HFFc6 (cell line): Measurements from ENCODE around the gene KNL1. TPM values are rescaled to one million over a fixed set of nuclear protein-coding genes. Genes with fewer than 3 reads are reported as not detected.

Experiments used
- DNase-seq: peaks from one replicate; pipeline ENCODE4 v3.0.0-alpha.2; 2018
- H3K27ac Mint-ChIP-seq: 2 replicates; pipeline ENCODE4 v1.8.0; 2020; ENCODE audit warnings: mild to moderate bottlenecking, mixed read lengths
- H3K27me3 Mint-ChIP-seq: 2 replicates; pipeline ENCODE4 v1.8.0; 2021; ENCODE audit warnings: mild to moderate bottlenecking, moderate library complexity, mixed read lengths; ENCODE audit not compliant: insufficient read depth
- H3K36me3 Mint-ChIP-seq: 2 replicates; pipeline ENCODE4 v1.8.0; 2021; ENCODE audit warnings: low read depth, mixed read lengths
- H3K4me1 Mint-ChIP-seq: 2 replicates; pipeline ENCODE4 v1.8.0; 2020; ENCODE audit warnings: low read depth, mixed read lengths
- H3K4me3 Mint-ChIP-seq: 2 replicates; pipeline ENCODE4 v1.8.0; 2020; ENCODE audit warnings: mild to moderate bottlenecking, moderate library complexity, mixed read lengths
- H3K9me3 Mint-ChIP-seq: 2 replicates; pipeline ENCODE4 v1.8.0; 2020; ENCODE audit warnings: mild to moderate bottlenecking, mixed read lengths
- total RNA-seq, 6 experiments: library from RNA; stranded (reverse); fragmentation: NEBNext Ultra II Directional; extraction: Animal tissue kit (Norgen Biotek cat#: 25700); gene quantifications; 2 replicates in 1 of 6; 3 replicates in 5 of 6; pipeline ENCODE4 v1.2.3, GENCODE V29; 2021
- TF ChIP-seq, protein P1 (sequence below): fragments of 200-600 bp; sonication (generic); IDR thresholded peaks from 2 replicates; pipeline ENCODE4 v1.5.0; 2021; ENCODE audit warnings: antibody characterized with exemption, mild to moderate bottlenecking

Gene KNL1
- total RNA-seq, 6 experiments from 2014 or later, result 8.9 to 26.8 (median 20.0) TPM

DNA sequence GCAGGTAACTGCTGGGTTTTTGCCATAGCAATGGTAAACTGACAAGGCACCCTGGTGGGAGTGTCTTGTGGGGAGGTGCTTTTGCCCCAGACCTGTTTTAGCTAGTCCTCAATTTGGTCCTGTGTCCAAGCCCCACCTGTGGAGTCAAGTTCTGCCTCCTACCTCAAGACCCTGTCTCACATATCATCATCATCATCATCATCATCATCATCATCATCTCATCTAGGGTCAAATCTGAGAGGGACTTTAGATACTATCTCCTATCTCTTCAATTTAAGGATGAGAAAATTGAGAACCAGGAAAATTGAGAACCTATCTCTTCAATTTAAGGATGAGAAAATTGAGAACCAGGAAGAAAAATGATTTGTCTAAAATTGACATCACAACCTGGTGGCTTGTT, 9.9 kb downstream of the KNL1 start:
- Mint-ChIP-seq H3K27ac (no peak overlapping the region), H3K36me3 (peaks cover 4% of the 10 kb centered on the region; the same call in 1 of the 2 replicates), H3K4me3 (no peak overlapping the region), H3K27me3 (no peaks in the 10 kb centered on the region; the same call in 1 of the 2 replicates), H3K4me1 (peaks cover 6% of the 10 kb centered on the region; the same call in 1 of the 2 replicates), H3K9me3 (no peaks in the 10 kb centered on the region)
- no peak for DNase-seq
- TF ChIP-seq, protein P1, sequence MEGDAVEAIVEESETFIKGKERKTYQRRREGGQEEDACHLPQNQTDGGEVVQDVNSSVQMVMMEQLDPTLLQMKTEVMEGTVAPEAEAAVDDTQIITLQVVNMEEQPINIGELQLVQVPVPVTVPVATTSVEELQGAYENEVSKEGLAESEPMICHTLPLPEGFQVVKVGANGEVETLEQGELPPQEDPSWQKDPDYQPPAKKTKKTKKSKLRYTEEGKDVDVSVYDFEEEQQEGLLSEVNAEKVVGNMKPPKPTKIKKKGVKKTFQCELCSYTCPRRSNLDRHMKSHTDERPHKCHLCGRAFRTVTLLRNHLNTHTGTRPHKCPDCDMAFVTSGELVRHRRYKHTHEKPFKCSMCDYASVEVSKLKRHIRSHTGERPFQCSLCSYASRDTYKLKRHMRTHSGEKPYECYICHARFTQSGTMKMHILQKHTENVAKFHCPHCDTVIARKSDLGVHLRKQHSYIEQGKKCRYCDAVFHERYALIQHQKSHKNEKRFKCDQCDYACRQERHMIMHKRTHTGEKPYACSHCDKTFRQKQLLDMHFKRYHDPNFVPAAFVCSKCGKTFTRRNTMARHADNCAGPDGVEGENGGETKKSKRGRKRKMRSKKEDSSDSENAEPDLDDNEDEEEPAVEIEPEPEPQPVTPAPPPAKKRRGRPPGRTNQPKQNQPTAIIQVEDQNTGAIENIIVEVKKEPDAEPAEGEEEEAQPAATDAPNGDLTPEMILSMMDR, result no peak

DNA sequence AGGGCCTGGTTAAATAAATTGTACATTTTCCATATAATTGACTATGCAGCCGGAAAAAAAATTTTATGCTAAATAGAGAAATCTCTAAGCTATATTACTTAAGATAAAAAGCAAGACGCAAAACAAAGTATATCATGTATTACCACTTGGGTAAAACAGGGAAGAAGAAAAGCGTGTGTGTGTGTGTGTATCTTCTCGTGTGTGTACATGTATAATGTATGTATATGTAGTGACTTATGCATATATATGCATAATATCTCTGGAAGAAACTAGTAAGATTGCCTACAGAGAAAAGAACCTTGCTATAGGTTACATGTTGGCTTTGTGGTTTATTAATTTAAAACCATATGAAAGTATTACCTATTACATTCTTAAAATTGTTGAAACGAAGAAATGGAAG, 19.0 kb downstream of the KNL1 start:
- H3K4me1 Mint-ChIP-seq, result no peaks in the 10 kb centered on the region
- TF ChIP-seq, protein P1, result no peak
- no peak overlapping the region for H3K27ac Mint-ChIP-seq
- no peaks in the 10 kb centered on the region for H3K36me3 Mint-ChIP-seq
- no peak overlapping the region for H3K4me3 Mint-ChIP-seq
- H3K9me3 Mint-ChIP-seq, result no peaks in the 10 kb centered on the region
- H3K27me3 Mint-ChIP-seq, result peaks cover 2% of the 10 kb centered on the region; the same call in 1 of the 2 replicates
- no peak for DNase-seq

DNA sequence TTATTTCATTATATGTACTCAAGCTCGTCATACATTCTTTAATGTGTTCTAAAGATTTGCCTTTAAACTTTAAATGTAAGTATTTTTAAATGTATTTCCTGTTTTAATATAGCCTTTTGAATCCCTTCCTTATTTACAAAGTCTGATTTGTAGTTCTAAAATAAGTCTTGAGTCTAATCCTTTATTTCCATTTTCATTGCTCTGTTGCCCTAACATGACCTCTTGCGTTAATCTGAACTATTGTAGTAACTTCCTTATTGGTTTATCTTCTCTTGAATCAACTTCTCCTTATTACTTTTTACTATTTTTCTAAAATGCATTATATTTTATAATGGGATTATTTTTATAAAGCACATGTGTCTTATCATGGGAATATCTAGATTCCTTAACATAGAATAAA, 24.0 kb downstream of the KNL1 start:
- DNase-seq, result no peak
- TF ChIP-seq, protein P1, result no peak
- no peak overlapping the region for H3K27ac Mint-ChIP-seq
- H3K4me3 Mint-ChIP-seq, result no peak overlapping the region
- no peaks in the 10 kb centered on the region for H3K9me3 Mint-ChIP-seq
- H3K36me3 Mint-ChIP-seq, result peaks cover 14% of the 10 kb centered on the region; the same call in 1 of the 2 replicates
- H3K4me1 Mint-ChIP-seq, result no peaks in the 10 kb centered on the region
- peaks cover 2% of the 10 kb centered on the region; the same call in 1 of the 2 replicates for H3K27me3 Mint-ChIP-seq

DNA sequence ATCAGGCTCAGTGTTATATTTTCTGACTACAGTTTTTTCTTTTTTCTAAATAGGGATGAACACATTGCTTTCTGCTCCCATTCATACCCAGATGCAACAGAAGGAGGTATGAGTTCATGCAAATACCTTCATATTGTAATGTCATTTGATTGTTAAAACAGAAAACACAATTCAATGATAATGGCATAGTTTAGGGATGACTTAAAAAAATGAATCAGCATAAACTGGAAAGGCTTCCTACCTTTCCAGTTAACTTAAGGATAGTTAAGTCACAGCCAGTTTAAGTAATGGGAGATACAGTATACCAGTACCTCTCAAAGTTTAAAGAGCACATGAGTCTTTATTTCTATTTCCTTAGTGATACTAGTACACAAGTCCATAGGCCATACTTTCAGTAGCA, 24.9 kb downstream of the KNL1 start:
- no peak overlapping the region for H3K27ac Mint-ChIP-seq
- no peak for DNase-seq

DNA sequence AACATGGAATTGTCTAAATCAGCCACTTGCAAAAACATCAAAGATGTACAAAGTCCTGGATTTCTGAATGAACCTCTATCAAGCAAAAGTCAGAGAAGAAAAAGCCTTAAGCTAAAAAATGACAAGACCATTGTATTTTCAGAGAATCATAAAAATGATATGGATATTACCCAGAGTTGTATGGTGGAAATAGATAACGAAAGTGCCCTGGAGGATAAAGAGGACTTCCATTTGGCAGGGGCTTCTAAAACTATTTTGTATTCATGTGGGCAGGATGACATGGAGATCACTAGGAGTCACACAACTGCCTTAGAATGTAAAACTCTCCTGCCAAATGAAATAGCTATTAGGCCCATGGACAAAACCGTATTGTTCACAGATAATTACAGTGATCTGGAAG, 29.3 kb downstream of the KNL1 start:
- no peaks in the 10 kb centered on the region for H3K9me3 Mint-ChIP-seq
- peaks cover 18% of the 10 kb centered on the region; the same call in 1 of the 2 replicates for H3K36me3 Mint-ChIP-seq
- H3K4me1 Mint-ChIP-seq, result no peaks in the 10 kb centered on the region
- H3K4me3 Mint-ChIP-seq, result no peak overlapping the region
- H3K27me3 Mint-ChIP-seq, result no peaks in the 10 kb centered on the region
- DNase-seq, result no peak
- H3K27ac Mint-ChIP-seq, result no peak overlapping the region
- TF ChIP-seq, protein P1, result no peak

More for the DNA sequence above, 24.9 kb downstream of the KNL1 start:
- TF ChIP-seq, protein P1, result no peak
- Mint-ChIP-seq H3K27me3 (peaks cover 2% of the 10 kb centered on the region; the same call in 1 of the 2 replicates), H3K9me3 (no peaks in the 10 kb centered on the region), H3K36me3 (peaks cover 18% of the 10 kb centered on the region; the same call in 1 of the 2 replicates), H3K4me1 (no peaks in the 10 kb centered on the region), H3K4me3 (no peak overlapping the region)
